Smooth muscle cell (in vitro differentiated cells): ENCODE results near the gene RPS15. TPM values are rescaled to one million over a fixed set of nuclear protein-coding genes. Genes with fewer than 3 reads are reported as not detected.
"Not testable (repeated sequence)": the region's sequence is repeated elsewhere in the genome, so short reads cannot be mapped to it uniquely, and the experiment has no call there.

Experiments
- DNase-seq: peaks from one replicate; lab custom pipeline; 2025; ENCODE audit not compliant: unreplicated experiment; lab: John Stamatoyannopoulos, UW
- H2AFZ ChIP-seq: fragments of 200-600 bp; sonication (generic); 2 replicates; pipeline ENCODE4 v1.6.0; 2016; ENCODE audit warnings: antibody characterized with exemption, low read depth, mild to moderate bottlenecking
- H3F3A ChIP-seq: fragments of 200-600 bp; sonication (generic); 2 replicates; pipeline ENCODE4 v1.6.0; 2017; ENCODE audit warnings: antibody characterized with exemption, low read depth
- H3K27ac ChIP-seq: fragments of 200-600 bp; sonication (generic); 2 replicates; pipeline ENCODE4 v1.5.1; 2016; ENCODE audit warnings: low read depth, mild to moderate bottlenecking
- H3K27me3 ChIP-seq: fragments of 200-600 bp; sonication (generic); 2 replicates; pipeline ENCODE4 v1.6.1; 2016; ENCODE audit warnings: low read depth, mild to moderate bottlenecking
- H3K36me3 ChIP-seq: fragments of 200-600 bp; sonication (generic); 2 replicates; pipeline ENCODE4 v1.5.1; 2016; ENCODE audit warnings: low read depth
- H3K4me1 ChIP-seq: fragments of 200-600 bp; sonication (generic); 2 replicates; pipeline ENCODE4 v1.5.1; 2016; ENCODE audit warnings: low read depth
- H3K4me2 ChIP-seq: fragments of 200-600 bp; sonication (generic); 2 replicates; pipeline ENCODE4 v1.6.0; 2016; ENCODE audit warnings: mild to moderate bottlenecking
- H3K4me3 ChIP-seq: fragments of 200-600 bp; sonication (generic); 2 replicates; pipeline ENCODE4 v1.5.1; 2016; ENCODE audit warnings: mild to moderate bottlenecking
- H3K79me2 ChIP-seq: fragments of 200-600 bp; sonication (generic); 2 replicates; pipeline ENCODE4 v1.6.0; 2016; ENCODE audit warnings: low read depth, mild to moderate bottlenecking
- H3K9ac ChIP-seq: fragments of 200-600 bp; sonication (generic); 2 replicates; pipeline ENCODE4 v1.6.0; 2016; ENCODE audit warnings: low read depth
- H3K9me3 ChIP-seq: fragments of 200-600 bp; sonication (generic); replicated peaks from 2 replicates; pipeline ENCODE4 v1.5.1; 2016; ENCODE audit warnings: low read depth
- H4K20me1 ChIP-seq: fragments of 200-600 bp; sonication (generic); 2 replicates; pipeline ENCODE4 v1.6.0; 2016; ENCODE audit warnings: low read depth
- CTCF ChIP-seq: fragments of 200-600 bp; sonication (generic); IDR thresholded peaks from 2 replicates; pipeline ENCODE4 v1.5.1; 2017; ENCODE audit warnings: borderline replicate concordance, mild to moderate bottlenecking, antibody characterized with exemption; ENCODE audit not compliant: insufficient read depth, poor library complexity, severe bottlenecking
- whole genome bisulfite sequencing: methylation state at CpG from one replicate; pipeline ENCODE4 v1.1.7; 2016; ENCODE audit warnings: low lambda C conversion rate; 5-methylcytosine and 5-hydroxymethylcytosine counted together
- polyA plus RNA-seq: library from polyadenylated mRNA; unstranded; fragments of >200 nt; fragmentation: Nextera tagmentation; extraction: Ambion mirVana; gene quantifications from 2 replicates; pipeline ENCODE4 v1.2.1, GENCODE V29; 2016
- total RNA-seq: library from RNA; depleted of rRNA; stranded (reverse); fragments of >200 nt; gene quantifications from 2 replicates; pipeline ENCODE4 v1.2.3, GENCODE V29; 2014

The RPS15 gene
- total and polyA plus RNA-seq, 2 experiments from 2014 or later = 1,180 to 2,744 TPM

- peaks cover 89% of the 10 kb centered on the region for H4K20me1 ChIP-seq
- no peak for DNase-seq
- H3K4me3 ChIP-seq = no peak overlapping the region
- H3K9ac ChIP-seq = no peak overlapping the region
- no peaks in the 10 kb centered on the region for H3K9me3 ChIP-seq
- no peak for TF ChIP-seq CTCF
- WGBS = 85% methylated on average over 30 of the region's 30 CpGs
- no peaks in the 10 kb centered on the region for H3K36me3 ChIP-seq
- peaks cover 20% of the 10 kb centered on the region for H3K4me1 ChIP-seq
- peaks cover 28% of the 10 kb centered on the region for H3F3A ChIP-seq
- peak overlapping the region; percentile 80 for H3K4me2 ChIP-seq
- H3K27me3 ChIP-seq = no peaks in the 10 kb centered on the region
- peak overlapping the region; percentile 96 for H3K27ac ChIP-seq
- H2AFZ ChIP-seq = no peak overlapping the region
- peaks cover 79% of the 10 kb centered on the region for H3K79me2 ChIP-seq
Measured at GRCh38 chr19:1417681-1418495, 20.3 kb upstream of the RPS15 start.

GRCh38 chr19:1418496-1418775 lies 19.8 kb upstream of the RPS15 start:
- Histone ChIP-seq H3K79me2 (peaks cover 79% of the 10 kb centered on the region), H3K4me1 (peaks cover 20% of the 10 kb centered on the region), H2AFZ (no peak overlapping the region), H3K36me3 (no peaks in the 10 kb centered on the region), H3K27ac (peak overlapping the region; percentile 96), H4K20me1 (peaks cover 89% of the 10 kb centered on the region), H3K4me2 (no peak overlapping the region), H3K9ac (no peak overlapping the region), H3K27me3 (no peaks in the 10 kb centered on the region), H3K9me3 (no peaks in the 10 kb centered on the region), H3F3A (peaks cover 28% of the 10 kb centered on the region), H3K4me3 (no peak overlapping the region)
- no peak for TF ChIP-seq CTCF
- no peak for DNase-seq
- WGBS = 94% methylated on average over 13 of the region's 13 CpGs

GRCh38 chr19:1418951-1419738 lies 19.1 kb upstream of the RPS15 start:
- Histone ChIP-seq H4K20me1 (peaks cover 88% of the 10 kb centered on the region), H3K4me1 (peaks cover 20% of the 10 kb centered on the region), H3K79me2 (peaks cover 78% of the 10 kb centered on the region), H3K27me3 (no peaks in the 10 kb centered on the region), H3K9me3 (no peaks in the 10 kb centered on the region), H3K4me3 (no peak overlapping the region), H3K27ac (no peak overlapping the region), H2AFZ (no peak overlapping the region), H3F3A (peaks cover 27% of the 10 kb centered on the region), H3K4me2 (no peak overlapping the region), H3K9ac (no peak overlapping the region), H3K36me3 (no peaks in the 10 kb centered on the region)
- 95% methylated on average over 21 of the region's 21 CpGs for WGBS
- no peak for DNase-seq
- TF ChIP-seq CTCF = no peak

- not testable (repeated sequence) for H3K27ac ChIP-seq, H3K4me2 ChIP-seq, H3K4me3 ChIP-seq, DNase-seq, H3K36me3 ChIP-seq, H3K9me3 ChIP-seq, H2AFZ ChIP-seq, H3K9ac ChIP-seq, H3K27me3 ChIP-seq
- H3F3A ChIP-seq = peaks cover 18% of the 10 kb centered on the region
- peaks cover 88% of the 10 kb centered on the region for H4K20me1 ChIP-seq
- 98% methylated on average over 12 of the region's 43 CpGs for WGBS
- peaks cover 73% of the 10 kb centered on the region for H3K79me2 ChIP-seq
- peaks cover 17% of the 10 kb centered on the region for H3K4me1 ChIP-seq
Measured at GRCh38 chr19:1420085-1420484, 18.1 kb upstream of the RPS15 start.
